Measurements from ENCODE around the gene CACNB2. TPM values are rescaled to one million over a fixed set of nuclear protein-coding genes. Genes with fewer than 3 reads are reported as not detected.

The CACNB2 gene
- total and polyA plus RNA-seq, 8 donors = 4.0 to 14.8 (median 11.8) TPM

GRCh38 chr10:18397906-18398305 lies 257.7 kb downstream of the CACNB2 start:
- peaks cover 0 to 8% of the 10 kb centered on the region in 2 donors for H3K4me1 ChIP-seq
- intact Hi-C loops (cut with DNase I) = no loop called here

GRCh38 chr10:18399158-18399557 lies 258.9 kb downstream of the CACNB2 start:
- TF ChIP-seq CTCF (IDR thresholded peaks at IDR 0.05) = no peak
- Histone ChIP-seq H3K4me3 (no peak overlapping the region), H3K27me3 (peaks cover 0 to 23% of the 10 kb centered on the region in 2 donors), H3K36me3 (no peaks in the 10 kb centered on the region), H3K27ac (no peak overlapping the region), H3K4me1 (peaks cover 0 to 8% of the 10 kb centered on the region in 2 donors), H3K9me3 (no peaks in the 10 kb centered on the region)
- ATAC-seq (no peak), DNase-seq (no peak)
- intact Hi-C loops (cut with DNase I) = no loop called here

More at GRCh38 chr10:18397906-18398305, 257.7 kb downstream of the CACNB2 start:
- Histone ChIP-seq H3K4me3 (no peak overlapping the region), H3K36me3 (no peaks in the 10 kb centered on the region), H3K27ac (no peak overlapping the region), H3K9me3 (no peaks in the 10 kb centered on the region), H3K27me3 (peaks cover 0 to 23% of the 10 kb centered on the region in 2 donors)
- no peak for DNase-seq
- no peak for TF ChIP-seq CTCF (IDR thresholded peaks at IDR 0.05)
- ATAC-seq = no peak

GRCh38 chr10:18400201-18400905 lies 260.1 kb downstream of the CACNB2 start:
- Histone ChIP-seq H3K9me3 (no peaks in the 10 kb centered on the region), H3K27me3 (peaks cover 0 to 23% of the 10 kb centered on the region in 2 donors), H3K36me3 (no peaks in the 10 kb centered on the region), H3K27ac (no peak overlapping the region), H3K4me3 (no peak overlapping the region), H3K4me1 (peaks cover 0 to 8% of the 10 kb centered on the region in 2 donors)
- ATAC-seq (peak; percentile 85), DNase-seq (peak in 1 of 4 donors; percentile 34)
- intact Hi-C loops (cut with DNase I) = no loop called here
- TF ChIP-seq CTCF (IDR thresholded peaks at IDR 0.05) = no peak

- TF ChIP-seq CTCF (IDR thresholded peaks at IDR 0.05) = no peak
- intact Hi-C loops (cut with DNase I) = no loop called here
These were observed 260.7 kb downstream of the CACNB2 start for GRCh38 chr10:18400906-18401245.

GRCh38 chr10:18401416-18402195 lies 261.4 kb downstream of the CACNB2 start:
- H3K4me1 ChIP-seq = peaks cover 0 to 8% of the 10 kb centered on the region in 2 donors
- no peaks in the 10 kb centered on the region for H3K9me3 ChIP-seq
- intact Hi-C loops (cut with DNase I) = no loop called here
- TF ChIP-seq CTCF (IDR thresholded peaks at IDR 0.05) = no peak
- H3K4me3 ChIP-seq = no peak overlapping the region
- H3K27ac ChIP-seq = no peak overlapping the region
- peaks cover 0 to 23% of the 10 kb centered on the region in 2 donors for H3K27me3 ChIP-seq
- no peaks in the 10 kb centered on the region for H3K36me3 ChIP-seq
- DNase-seq (no peak), ATAC-seq (no peak)

More at GRCh38 chr10:18400906-18401245, 260.7 kb downstream of the CACNB2 start:
- peaks cover 0 to 23% of the 10 kb centered on the region in 2 donors for H3K27me3 ChIP-seq
- peak; percentile 71 for ATAC-seq
- DNase-seq = no peak
- peaks cover 0 to 8% of the 10 kb centered on the region in 2 donors for H3K4me1 ChIP-seq
- H3K4me3 ChIP-seq = no peak overlapping the region
- no peaks in the 10 kb centered on the region for H3K9me3 ChIP-seq
- no peak overlapping the region for H3K27ac ChIP-seq
- no peaks in the 10 kb centered on the region for H3K36me3 ChIP-seq
